Osteoblast (primary cell): Measurements from ENCODE around the gene C1orf159. TPM values are rescaled to one million over a fixed set of nuclear protein-coding genes. Genes with fewer than 3 reads are reported as not detected.

Experiments
- DNase-seq: peaks from one replicate; pipeline ENCODE4 v3.0.0; 2011; ENCODE audit warnings: low spot score, mixed read lengths; ENCODE audit not compliant: insufficient read length; ENCODE audit errors: missing footprints
- H2AFZ ChIP-seq: 2 replicates; pipeline ENCODE4 v1.6.0; 2011; ENCODE audit warnings: mild to moderate bottlenecking, low read length
- H3K27ac ChIP-seq: 2 replicates; pipeline ENCODE4 v1.5.1; 2011; ENCODE audit warnings: mild to moderate bottlenecking, low read depth, low read length, moderate library complexity
- H3K27me3 ChIP-seq: 2 replicates; pipeline ENCODE4 v1.6.0; 2012; ENCODE audit warnings: mild to moderate bottlenecking, control low read depth, inconsistent platforms, low read length, moderate library complexity; ENCODE audit not compliant: insufficient read depth
- H3K36me3 ChIP-seq: 2 replicates; pipeline ENCODE4 v1.5.1; 2011; ENCODE audit warnings: mild to moderate bottlenecking, low read length, control low read depth, moderate library complexity; ENCODE audit not compliant: insufficient read depth
- H3K4me1 ChIP-seq: 2 replicates; pipeline ENCODE4 v1.5.1; 2011; ENCODE audit warnings: mild to moderate bottlenecking, low read length, control low read depth, moderate library complexity; ENCODE audit not compliant: insufficient read depth
- H3K4me2 ChIP-seq: 2 replicates; pipeline ENCODE4 v1.6.0; 2011; ENCODE audit warnings: mild to moderate bottlenecking, low read length; ENCODE audit not compliant: insufficient read depth
- H3K4me3 ChIP-seq: fragments of 200-600 bp; sonication (generic); 3 replicates; pipeline ENCODE4 v1.5.1; 2012; ENCODE audit warnings: mild to moderate bottlenecking, low read length, inconsistent platforms; ENCODE audit not compliant: insufficient read depth
- H3K79me2 ChIP-seq: 2 replicates; pipeline ENCODE4 v1.6.0; 2012; ENCODE audit warnings: mild to moderate bottlenecking, low read length, control low read depth, inconsistent platforms; ENCODE audit not compliant: insufficient read depth
- H3K9me3 ChIP-seq: 2 replicates; pipeline ENCODE4 v1.5.1; 2011; ENCODE audit warnings: low read depth, low read length, control low read depth
- H4K20me1 ChIP-seq: 2 replicates; pipeline ENCODE4 v1.6.0; 2012; ENCODE audit warnings: mild to moderate bottlenecking, low read length, control low read depth; ENCODE audit not compliant: insufficient read depth
- CTCF ChIP-seq: IDR thresholded peaks from 2 replicates; pipeline ENCODE4 v1.5.1; 2011; ENCODE audit warnings: mild to moderate bottlenecking, low read depth, low read length, moderate library complexity; ENCODE audit errors: extremely low read depth
- total RNA-seq: library from RNA; depleted of rRNA; stranded (reverse); fragments of >200 nt; gene quantifications from 2 replicates; pipeline ENCODE4 v1.2.3, GENCODE V29; 2012

C1orf159 gene
- total RNA-seq, 1 donor = 5.4 TPM

GRCh38 chr1:1068517-1069055 lies 47.3 kb downstream of the C1orf159 start:
- TF ChIP-seq CTCF = no peak
- Histone ChIP-seq H3K4me1 (peaks cover 9% of the 10 kb centered on the region), H3K4me2 (no peak overlapping the region), H2AFZ (no peak overlapping the region), H3K27ac (no peak overlapping the region), H3K9me3 (no peaks in the 10 kb centered on the region), H3K79me2 (no peaks in the 10 kb centered on the region), H3K27me3 (peaks cover 11% of the 10 kb centered on the region), H4K20me1 (no peaks in the 10 kb centered on the region), H3K4me3 (no peak overlapping the region), H3K36me3 (no peaks in the 10 kb centered on the region)
- no peak for DNase-seq

- no peak overlapping the region for H3K27ac ChIP-seq
- peaks cover 16% of the 10 kb centered on the region for H3K27me3 ChIP-seq
- no peak for TF ChIP-seq CTCF
- no peak overlapping the region for H3K4me2 ChIP-seq
- peaks cover 10% of the 10 kb centered on the region for H3K4me1 ChIP-seq
- H3K36me3 ChIP-seq = no peaks in the 10 kb centered on the region
- H4K20me1 ChIP-seq = no peaks in the 10 kb centered on the region
- no peak overlapping the region for H3K4me3 ChIP-seq
- no peaks in the 10 kb centered on the region for H3K79me2 ChIP-seq
- no peak for DNase-seq
- no peaks in the 10 kb centered on the region for H3K9me3 ChIP-seq
- no peak overlapping the region for H2AFZ ChIP-seq
These were observed 47.9 kb downstream of the C1orf159 start for GRCh38 chr1:1067860-1068516.

GRCh38 chr1:1067284-1067859 lies 48.5 kb downstream of the C1orf159 start:
- H3K79me2 ChIP-seq = no peaks in the 10 kb centered on the region
- H3K27me3 ChIP-seq = peaks cover 22% of the 10 kb centered on the region
- peaks cover 10% of the 10 kb centered on the region for H3K4me1 ChIP-seq
- H3K4me3 ChIP-seq = no peak overlapping the region
- no peaks in the 10 kb centered on the region for H3K9me3 ChIP-seq
- no peak overlapping the region for H3K4me2 ChIP-seq
- no peak for DNase-seq
- H3K27ac ChIP-seq = no peak overlapping the region
- no peaks in the 10 kb centered on the region for H4K20me1 ChIP-seq
- no peak overlapping the region for H2AFZ ChIP-seq
- no peak for TF ChIP-seq CTCF
- H3K36me3 ChIP-seq = no peaks in the 10 kb centered on the region
